8988T (cell line): ENCODE data around the gene OXER1.

Source experiments
- DNase-seq: peaks from one replicate; pipeline ENCODE4 v3.0.0; 2011

The OXER1 gene

GRCh38 chr2:42764096-42764495 lies at the start of gene OXER1:
TSS of gene OXER1 (minus strand) at chr2:42764135. CDS start at chr2:42764062, 73 bp downstream.
- DNase-seq, result no peak

- DNase-seq, result no peak
These were observed 49.1 kb upstream of the OXER1 start for GRCh38 chr2:42812899-42813479.

GRCh38 chr2:42810971-42811811 lies 47.3 kb upstream of the OXER1 start:
- DNase-seq, result peak; percentile 41

- DNase-seq, result peak; percentile 67
These were observed 46.4 kb upstream of the OXER1 start for GRCh38 chr2:42810121-42810970.

- DNase-seq, result no peak
These were observed 45.8 kb upstream of the OXER1 start for GRCh38 chr2:42809819-42810120.

GRCh38 chr2:42809131-42809818 lies 45.3 kb upstream of the OXER1 start:
- DNase-seq, result no peak

- DNase-seq, result no peak
These were observed 44.4 kb upstream of the OXER1 start for GRCh38 chr2:42808301-42808700.

GRCh38 chr2:42806786-42807185 lies 42.9 kb upstream of the OXER1 start:
- no peak for DNase-seq

- no peak for DNase-seq
These were observed 41.0 kb upstream of the OXER1 start for GRCh38 chr2:42804891-42805290.

GRCh38 chr2:42804338-42804737 lies 40.4 kb upstream of the OXER1 start:
- no peak for DNase-seq

- no peak for DNase-seq
These were observed 38.2 kb upstream of the OXER1 start for GRCh38 chr2:42802150-42802549.

- no peak for DNase-seq
These were observed 37.4 kb upstream of the OXER1 start for GRCh38 chr2:42801381-42801780.

GRCh38 chr2:42800981-42801380 lies 37.0 kb upstream of the OXER1 start:
- DNase-seq, result no peak

GRCh38 chr2:42800461-42800962 lies 36.6 kb upstream of the OXER1 start:
- DNase-seq, result no peak

GRCh38 chr2:42799881-42800280 lies 35.9 kb upstream of the OXER1 start:
- DNase-seq, result no peak

GRCh38 chr2:42797281-42797680 lies 33.3 kb upstream of the OXER1 start:
- DNase-seq, result no peak

- no peak for DNase-seq
These were observed 32.7 kb upstream of the OXER1 start for GRCh38 chr2:42796427-42797248.

GRCh38 chr2:42795841-42796301 lies 31.9 kb upstream of the OXER1 start:
- no peak for DNase-seq

GRCh38 chr2:42795275-42795674 lies 31.3 kb upstream of the OXER1 start:
- DNase-seq, result no peak

GRCh38 chr2:42794271-42795046 lies 30.5 kb upstream of the OXER1 start:
- peak; percentile 81 for DNase-seq
